Measurements from ENCODE around the gene GRB10. TPM values are rescaled to one million over a fixed set of nuclear protein-coding genes. Genes with fewer than 3 reads are reported as not detected.

The GRB10 gene
- polyA plus RNA-seq, 1 donor from 2014 or later = 78.4 TPM

DNA sequence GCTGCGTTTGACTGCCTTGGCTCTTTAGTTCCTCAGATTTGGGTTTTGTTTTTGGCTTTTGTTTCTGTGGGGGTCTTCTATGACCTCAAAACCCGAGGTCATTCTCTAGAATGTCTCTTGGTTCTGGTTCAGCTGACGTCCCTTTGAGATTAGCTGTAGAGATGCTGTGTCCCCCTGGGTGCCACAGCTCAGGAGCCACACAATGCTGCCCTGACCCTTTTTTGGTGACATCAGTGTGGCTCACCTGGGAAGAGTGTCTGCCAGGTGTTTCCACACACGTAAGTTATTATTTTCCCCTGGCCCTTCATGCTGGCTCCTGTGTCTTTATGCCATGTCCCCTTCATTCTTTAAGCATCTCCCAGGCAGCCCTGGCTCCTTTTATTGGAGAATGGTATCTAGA, 127.7 kb downstream of the GRB10 start:
- Histone ChIP-seq H3K9ac (ENCODE audit: low read length) (no peak overlapping the region), H3F3A (ENCODE audit: insufficient read depth, low read length, poor library complexity, severe bottlenecking) (no peaks in the 10 kb centered on the region), H3K36me3 (ENCODE audit: insufficient read depth, low read length) (peaks cover 5% of the 10 kb centered on the region), H3K4me2 (ENCODE audit: low read length) (no peak overlapping the region), H3K27ac (ENCODE audit: low read length) (no peak overlapping the region), H3K9me3 (ENCODE audit: low read length) (no peaks in the 10 kb centered on the region), H3K9me2 (ENCODE audit: insufficient read depth, low read length) (no peaks in the 10 kb centered on the region), H3K4me3 (ENCODE audit: low read length) (no peak overlapping the region), H2AFZ (ENCODE audit: low read depth, low read length) (no peak overlapping the region), H3K27me3 (ENCODE audit: insufficient read depth, low read depth, low read length) (no peaks in the 10 kb centered on the region), H3K79me2 (replicated peaks; ENCODE audit: insufficient read depth, low read length) (no peaks in the 10 kb centered on the region), H4K20me1 (ENCODE audit: insufficient read depth) (no peaks in the 10 kb centered on the region)
- TF ChIP-seq SMC3 (conservative IDR thresholded peaks at IDR 0.05; ENCODE audit: poor library complexity) (no peak), POLR2AphosphoS5 (IDR thresholded peaks at IDR 0.05) (no peak), MXI1 (conservative IDR thresholded peaks at IDR 0.05; ENCODE audit: poor library complexity, severe bottlenecking) (no peak), EP300 (conservative IDR thresholded peaks at IDR 0.05; ENCODE audit: poor library complexity, severe bottlenecking) (no peak), TAF1 (IDR thresholded peaks at IDR 0.05; ENCODE audit: low read depth) (no peak), EZH2 (IDR thresholded peaks at IDR 0.05; ENCODE audit: borderline replicate concordance, insufficient read depth, low read length, poor library complexity, severe bottlenecking) (no peak), RAD21 (conservative IDR thresholded peaks at IDR 0.05) (no peak)
- TF ChIP-seq, protein P1, sequence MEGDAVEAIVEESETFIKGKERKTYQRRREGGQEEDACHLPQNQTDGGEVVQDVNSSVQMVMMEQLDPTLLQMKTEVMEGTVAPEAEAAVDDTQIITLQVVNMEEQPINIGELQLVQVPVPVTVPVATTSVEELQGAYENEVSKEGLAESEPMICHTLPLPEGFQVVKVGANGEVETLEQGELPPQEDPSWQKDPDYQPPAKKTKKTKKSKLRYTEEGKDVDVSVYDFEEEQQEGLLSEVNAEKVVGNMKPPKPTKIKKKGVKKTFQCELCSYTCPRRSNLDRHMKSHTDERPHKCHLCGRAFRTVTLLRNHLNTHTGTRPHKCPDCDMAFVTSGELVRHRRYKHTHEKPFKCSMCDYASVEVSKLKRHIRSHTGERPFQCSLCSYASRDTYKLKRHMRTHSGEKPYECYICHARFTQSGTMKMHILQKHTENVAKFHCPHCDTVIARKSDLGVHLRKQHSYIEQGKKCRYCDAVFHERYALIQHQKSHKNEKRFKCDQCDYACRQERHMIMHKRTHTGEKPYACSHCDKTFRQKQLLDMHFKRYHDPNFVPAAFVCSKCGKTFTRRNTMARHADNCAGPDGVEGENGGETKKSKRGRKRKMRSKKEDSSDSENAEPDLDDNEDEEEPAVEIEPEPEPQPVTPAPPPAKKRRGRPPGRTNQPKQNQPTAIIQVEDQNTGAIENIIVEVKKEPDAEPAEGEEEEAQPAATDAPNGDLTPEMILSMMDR (IDR thresholded peaks at IDR 0.05; ENCODE audit: poor library complexity, severe bottlenecking) = no peak
- TF ChIP-seq, protein P2, sequence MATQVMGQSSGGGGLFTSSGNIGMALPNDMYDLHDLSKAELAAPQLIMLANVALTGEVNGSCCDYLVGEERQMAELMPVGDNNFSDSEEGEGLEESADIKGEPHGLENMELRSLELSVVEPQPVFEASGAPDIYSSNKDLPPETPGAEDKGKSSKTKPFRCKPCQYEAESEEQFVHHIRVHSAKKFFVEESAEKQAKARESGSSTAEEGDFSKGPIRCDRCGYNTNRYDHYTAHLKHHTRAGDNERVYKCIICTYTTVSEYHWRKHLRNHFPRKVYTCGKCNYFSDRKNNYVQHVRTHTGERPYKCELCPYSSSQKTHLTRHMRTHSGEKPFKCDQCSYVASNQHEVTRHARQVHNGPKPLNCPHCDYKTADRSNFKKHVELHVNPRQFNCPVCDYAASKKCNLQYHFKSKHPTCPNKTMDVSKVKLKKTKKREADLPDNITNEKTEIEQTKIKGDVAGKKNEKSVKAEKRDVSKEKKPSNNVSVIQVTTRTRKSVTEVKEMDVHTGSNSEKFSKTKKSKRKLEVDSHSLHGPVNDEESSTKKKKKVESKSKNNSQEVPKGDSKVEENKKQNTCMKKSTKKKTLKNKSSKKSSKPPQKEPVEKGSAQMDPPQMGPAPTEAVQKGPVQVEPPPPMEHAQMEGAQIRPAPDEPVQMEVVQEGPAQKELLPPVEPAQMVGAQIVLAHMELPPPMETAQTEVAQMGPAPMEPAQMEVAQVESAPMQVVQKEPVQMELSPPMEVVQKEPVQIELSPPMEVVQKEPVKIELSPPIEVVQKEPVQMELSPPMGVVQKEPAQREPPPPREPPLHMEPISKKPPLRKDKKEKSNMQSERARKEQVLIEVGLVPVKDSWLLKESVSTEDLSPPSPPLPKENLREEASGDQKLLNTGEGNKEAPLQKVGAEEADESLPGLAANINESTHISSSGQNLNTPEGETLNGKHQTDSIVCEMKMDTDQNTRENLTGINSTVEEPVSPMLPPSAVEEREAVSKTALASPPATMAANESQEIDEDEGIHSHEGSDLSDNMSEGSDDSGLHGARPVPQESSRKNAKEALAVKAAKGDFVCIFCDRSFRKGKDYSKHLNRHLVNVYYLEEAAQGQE (IDR thresholded peaks at IDR 0.05; ENCODE audit: borderline replicate concordance) = no peak

DNA sequence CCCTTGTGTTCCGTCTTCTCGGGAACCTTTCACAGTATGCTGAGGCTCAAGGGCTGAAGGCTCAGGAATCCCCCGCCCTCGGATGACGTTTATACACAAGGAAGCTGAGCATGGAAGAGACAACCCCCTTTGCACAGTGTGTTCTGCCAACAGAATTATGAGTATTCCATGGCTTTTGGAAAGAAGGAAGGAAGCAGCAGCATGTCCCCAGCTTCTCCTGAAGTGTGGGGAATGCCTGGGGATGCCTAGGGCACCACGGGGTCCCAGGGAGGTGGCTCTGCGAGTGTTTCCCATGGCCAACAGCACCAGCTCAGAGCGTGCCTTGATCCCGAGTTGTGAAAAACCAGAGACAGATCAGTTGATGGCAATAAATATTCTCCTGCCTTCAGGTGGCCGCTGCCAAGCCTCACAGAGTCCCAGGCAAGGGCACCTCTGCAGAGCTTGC, 128.7 kb downstream of the GRB10 start:
- TF ChIP-seq, protein P1 (IDR thresholded peaks at IDR 0.05; ENCODE audit: poor library complexity, severe bottlenecking) = no peak
- no peak for TF ChIP-seq MXI1 (conservative IDR thresholded peaks at IDR 0.05; ENCODE audit: poor library complexity, severe bottlenecking)
- Histone ChIP-seq H3K9me3 (ENCODE audit: low read length) (no peaks in the 10 kb centered on the region), H3K9ac (ENCODE audit: low read length) (no peak overlapping the region), H3K4me3 (ENCODE audit: low read length) (no peak overlapping the region), H3K4me2 (ENCODE audit: low read length) (no peak overlapping the region), H3K79me2 (replicated peaks; ENCODE audit: insufficient read depth, low read length) (no peaks in the 10 kb centered on the region), H3K9me2 (ENCODE audit: insufficient read depth, low read length) (no peaks in the 10 kb centered on the region), H3K27ac (ENCODE audit: low read length) (no peak overlapping the region), H2AFZ (ENCODE audit: low read depth, low read length) (no peak overlapping the region), H3K36me3 (ENCODE audit: insufficient read depth, low read length) (peaks cover 5% of the 10 kb centered on the region), H3K27me3 (ENCODE audit: insufficient read depth, low read depth, low read length) (no peaks in the 10 kb centered on the region), H3F3A (ENCODE audit: insufficient read depth, low read length, poor library complexity, severe bottlenecking) (no peaks in the 10 kb centered on the region), H4K20me1 (ENCODE audit: insufficient read depth) (no peaks in the 10 kb centered on the region)
